Body of pancreas (tissue), 4 donors: Measurements from ENCODE around the gene TRMT11. TPM values are rescaled to one million over a fixed set of nuclear protein-coding genes. Genes with fewer than 3 reads are reported as not detected.
A peak's percentile ranks its signal among the peaks of the same experiment; 100 is the strongest.

Experiments
- ATAC-seq: fragments of 150-250 bp; one replicate; pipeline ENCODE4 v1.9.1; 2016
- DNase-seq, 4 donors: peaks; one replicate each; pipeline ENCODE4 v3.0.0-alpha.2; 2019
- H3K27ac ChIP-seq, 4 donors: fragments of 200-600 bp; sonication (generic); 1 replicate in 3 of 4; 2 replicates in 1 of 4; pipeline versions ENCODE4 v1.5.1 to v1.6.1; 2016 to 2019; ENCODE audit warnings: mild to moderate bottlenecking in 1 of 4, mixed read lengths in 1 of 4, moderate library complexity in 1 of 4
- H3K27me3 ChIP-seq, 2 donors: fragments of 200-600 bp; sonication (generic); one replicate each; pipeline ENCODE4 v1.6.0; 2016; ENCODE audit warnings: mild to moderate bottlenecking in 1 of 2
- H3K36me3 ChIP-seq, 2 donors: fragments of 200-600 bp; sonication (generic); replicated peaks in 1 of 2; 2 replicates each; pipeline ENCODE4 v1.5.1; 2016; ENCODE audit warnings: low read depth in 2 of 2; ENCODE audit not compliant: insufficient read depth in 1 of 2
- H3K4me1 ChIP-seq: fragments of 200-600 bp; sonication (generic); one replicate; pipeline ENCODE4 v1.6.0; 2016
- H3K4me3 ChIP-seq, 2 donors: fragments of 200-600 bp; sonication (generic); 1 replicate in 1 of 2; 2 replicates in 1 of 2; pipeline ENCODE4 v1.5.1; 2016 to 2019
- H3K9me3 ChIP-seq, 3 donors: fragments of 200-600 bp; sonication (generic); 1 replicate in 2 of 3; 2 replicates in 1 of 3; pipeline ENCODE4 v1.5.1; 2016
- POLR2A ChIP-seq, 3 donors: fragments of 450-650 bp; IDR thresholded peaks; one replicate each; pipeline ENCODE4 v1.6.1; 2016; ENCODE audit warnings: antibody characterized with exemption in 3 of 3, mild to moderate bottlenecking in 2 of 3
- WGBS, 2 donors: methylation state at CpG; one replicate each; pipeline ENCODE4 v1.1.5; 2017; 5-methylcytosine and 5-hydroxymethylcytosine counted together
- intact Hi-C: fragments of 100-400 bp; cut with DNase I; formaldehyde crosslinking; loops from one replicate; pipeline ENCODE4 v1.15.1; 2023
- total RNA-seq, 2 donors: library from RNA; depleted of rRNA; stranded (reverse); fragments of >200 nt; gene quantifications; one replicate each; pipeline ENCODE4 v1.1.0, GENCODE V29; 2016
- TF ChIP-seq, protein P1 (sequence below), 7 experiments: fragments of 450-650 bp in 4 of 7; fragments of 200-600 bp in 3 of 7; sonication (generic) in 3 of 7; IDR thresholded peaks; one replicate each; pipeline ENCODE4 v1.5.1; 2016 to 2019; ENCODE audit warnings: antibody characterized with exemption in 7 of 7

TRMT11 gene
- total RNA-seq, 2 donors from 2014 or later, result 26.5 to 26.7 TPM

DNA sequence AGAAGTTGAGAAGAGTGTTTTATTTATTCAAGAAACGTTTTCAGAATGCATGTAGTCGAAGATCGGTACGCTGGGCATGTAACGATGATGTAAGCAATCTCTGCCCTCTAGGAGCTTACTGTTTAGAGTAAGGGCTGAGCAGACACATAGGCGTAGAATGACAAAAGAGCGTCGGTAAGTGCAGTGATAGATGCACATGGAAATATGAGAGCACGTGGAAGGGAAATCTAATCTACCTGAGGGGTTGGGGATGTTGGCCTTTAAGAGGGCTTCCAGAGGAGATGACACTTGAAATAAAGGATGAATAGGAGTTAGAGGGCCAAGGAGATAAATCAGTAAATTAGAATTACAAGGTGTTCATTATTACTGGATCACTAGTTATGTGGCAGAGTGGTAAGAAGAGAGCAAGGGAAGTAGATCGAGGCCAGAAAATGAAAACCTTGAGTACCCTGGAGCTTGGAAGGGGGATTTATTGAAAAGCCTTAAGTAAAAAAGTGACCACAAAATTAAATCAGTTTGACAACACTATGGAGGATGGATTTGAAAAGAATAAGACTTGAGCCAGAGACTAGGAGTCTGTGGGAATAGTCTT, 782 bp downstream of the TRMT11 start:
- TF ChIP-seq, protein P1, sequence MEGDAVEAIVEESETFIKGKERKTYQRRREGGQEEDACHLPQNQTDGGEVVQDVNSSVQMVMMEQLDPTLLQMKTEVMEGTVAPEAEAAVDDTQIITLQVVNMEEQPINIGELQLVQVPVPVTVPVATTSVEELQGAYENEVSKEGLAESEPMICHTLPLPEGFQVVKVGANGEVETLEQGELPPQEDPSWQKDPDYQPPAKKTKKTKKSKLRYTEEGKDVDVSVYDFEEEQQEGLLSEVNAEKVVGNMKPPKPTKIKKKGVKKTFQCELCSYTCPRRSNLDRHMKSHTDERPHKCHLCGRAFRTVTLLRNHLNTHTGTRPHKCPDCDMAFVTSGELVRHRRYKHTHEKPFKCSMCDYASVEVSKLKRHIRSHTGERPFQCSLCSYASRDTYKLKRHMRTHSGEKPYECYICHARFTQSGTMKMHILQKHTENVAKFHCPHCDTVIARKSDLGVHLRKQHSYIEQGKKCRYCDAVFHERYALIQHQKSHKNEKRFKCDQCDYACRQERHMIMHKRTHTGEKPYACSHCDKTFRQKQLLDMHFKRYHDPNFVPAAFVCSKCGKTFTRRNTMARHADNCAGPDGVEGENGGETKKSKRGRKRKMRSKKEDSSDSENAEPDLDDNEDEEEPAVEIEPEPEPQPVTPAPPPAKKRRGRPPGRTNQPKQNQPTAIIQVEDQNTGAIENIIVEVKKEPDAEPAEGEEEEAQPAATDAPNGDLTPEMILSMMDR (IDR thresholded peaks at IDR 0.05), result no peak
- no peak for TF ChIP-seq POLR2A (IDR thresholded peaks at IDR 0.05)
- DNase-seq, result no peak

DNA sequence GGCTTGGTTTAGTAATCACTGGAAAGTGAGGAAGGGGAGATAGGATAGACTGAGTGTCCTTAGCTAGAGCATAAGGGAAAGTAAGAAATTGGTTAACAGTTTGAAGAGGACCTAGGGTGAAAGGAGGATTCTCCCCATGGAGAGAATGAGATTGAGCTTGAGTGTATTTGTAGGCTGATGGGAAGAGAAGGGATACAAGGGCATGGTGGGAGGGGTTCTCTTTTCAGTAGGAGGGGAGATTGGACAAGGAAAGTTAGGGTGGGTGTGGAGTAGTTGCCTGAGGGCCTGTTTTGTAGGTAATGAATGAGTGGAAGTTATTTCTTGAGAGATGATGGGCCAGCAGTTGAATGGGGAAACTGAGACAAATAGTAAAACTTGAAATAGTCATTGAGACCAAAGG, 1.9 kb downstream of the TRMT11 start:
- peaks cover 55% of the 10 kb centered on the region for H3K4me1 ChIP-seq
- no peaks in the 10 kb centered on the region for H3K27me3 ChIP-seq
- no peaks in the 10 kb centered on the region for H3K36me3 ChIP-seq
- DNase-seq (no peak), ATAC-seq (no peak)
- intact Hi-C loops, result no loop called here
- H3K9me3 ChIP-seq, result no peaks in the 10 kb centered on the region
- H3K4me3 ChIP-seq, result no peak overlapping the region
- no peak for TF ChIP-seq POLR2A (IDR thresholded peaks at IDR 0.05)
- TF ChIP-seq, protein P1 (IDR thresholded peaks at IDR 0.05), result no peak
- no peak overlapping the region for H3K27ac ChIP-seq

More for the DNA sequence above, 782 bp downstream of the TRMT11 start:
- peak; percentile 28 for ATAC-seq
- 14 to 16% methylated on average over 10 of the region's 10 CpGs for WGBS, 2 donors
- H3K27me3 ChIP-seq, result no peaks in the 10 kb centered on the region
- no peaks in the 10 kb centered on the region for H3K36me3 ChIP-seq
- no peaks in the 10 kb centered on the region for H3K9me3 ChIP-seq
- H3K4me3 ChIP-seq, result peak overlapping the region; percentile 31 to 59
- intact Hi-C loops, result no loop called here
- H3K4me1 ChIP-seq, result peaks cover 47% of the 10 kb centered on the region
- peak overlapping the region; percentile 76 to 84 (median 83) for H3K27ac ChIP-seq

DNA sequence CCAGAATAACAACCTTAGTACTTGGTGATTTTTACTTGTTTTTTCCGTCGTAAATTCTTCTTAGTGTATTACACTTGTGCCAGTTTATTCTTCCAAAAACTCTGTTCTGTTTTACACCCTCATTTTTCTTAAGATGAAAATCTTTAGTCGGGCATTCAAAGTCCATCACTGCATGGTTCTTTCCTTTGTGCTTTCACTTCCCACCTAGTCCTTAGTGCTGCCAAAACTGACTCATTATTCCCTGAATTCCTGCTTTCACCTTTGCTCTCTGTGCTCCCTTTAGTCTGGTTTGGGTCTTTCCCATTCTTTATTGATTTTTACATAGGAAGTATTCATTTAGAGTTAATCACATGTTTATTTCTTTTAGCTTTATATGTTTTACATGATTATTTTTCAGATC, 3.3 kb downstream of the TRMT11 start:
- Histone ChIP-seq H3K36me3 (no peaks in the 10 kb centered on the region), H3K9me3 (no peaks in the 10 kb centered on the region), H3K4me1 (peaks cover 55% of the 10 kb centered on the region), H3K27ac (peak overlapping the region in 2 of 4 donors; percentile 36 to 54), H3K4me3 (no peak overlapping the region), H3K27me3 (no peaks in the 10 kb centered on the region)
- DNase-seq (no peak), ATAC-seq (no peak)
- intact Hi-C loops, result no loop called here
- TF ChIP-seq, protein P1 (IDR thresholded peaks at IDR 0.05), result no peak
- TF ChIP-seq POLR2A (IDR thresholded peaks at IDR 0.05), result no peak
- 60 to 62% methylated on average over 3 of the region's 3 CpGs for WGBS, 2 donors

DNA sequence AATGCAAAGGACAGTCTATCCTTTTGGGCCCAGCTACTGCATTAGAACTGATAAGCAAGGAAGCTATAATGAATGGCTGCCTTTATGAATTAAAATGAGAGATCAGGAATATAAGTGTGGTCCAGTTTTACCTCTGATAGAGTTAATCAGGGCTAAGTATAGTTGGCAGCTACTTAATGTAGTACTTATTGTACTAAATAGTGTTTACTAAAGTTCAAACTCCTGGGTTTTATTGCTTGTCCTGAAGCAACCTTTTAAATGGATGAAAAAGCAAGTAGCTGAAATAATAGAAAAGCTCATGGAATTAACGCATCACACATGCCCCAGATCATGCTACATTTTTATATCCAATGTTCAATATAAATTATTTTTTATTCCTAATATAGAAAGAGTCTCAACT, 5.3 kb downstream of the TRMT11 start:
- no peak for TF ChIP-seq POLR2A (IDR thresholded peaks at IDR 0.05)
- TF ChIP-seq, protein P1 (IDR thresholded peaks at IDR 0.05), result no peak
- intact Hi-C loops, result no loop called here
- Histone ChIP-seq H3K27me3 (no peaks in the 10 kb centered on the region), H3K27ac (no peak overlapping the region), H3K4me3 (no peak overlapping the region), H3K36me3 (no peaks in the 10 kb centered on the region), H3K9me3 (no peaks in the 10 kb centered on the region), H3K4me1 (peaks cover 47% of the 10 kb centered on the region)
- whole genome bisulfite sequencing, 2 donors, result 68 to 77% methylated on average over 1 of the region's 1 CpG
- ATAC-seq, result no peak
- no peak for DNase-seq
